ENCODE measurements around the gene METTL9. TPM values are rescaled to one million over a fixed set of nuclear protein-coding genes. Genes with fewer than 3 reads are reported as not detected.

Gene METTL9
- total and polyA plus RNA-seq, 9 of the 15 experiments (the other 6 are each of a cell fraction or from before 2014, with no cell fraction given): 12.2 to 107 (median 79.1) TPM

- no peaks in the 10 kb centered on the region for H3K27me3 ChIP-seq (ENCODE audit: control insufficient read depth in 2 of 2, insufficient read depth in 2 of 2, low read length in 2 of 2)
- FAIRE-seq (no peak), ATAC-seq (no peak), DNase-seq (ENCODE audit: extremely low read depth in 1 of 4, low spot score in 3 of 4) (no peak)
- no peak overlapping the region for H3K4me3 ChIP-seq
- H3K27ac ChIP-seq (ENCODE audit: extremely low read depth, low read depth, low read length): no peak overlapping the region
- intact Hi-C loops (cut with micrococcal nuclease): no loop called here
- no peaks in the 10 kb centered on the region for H4K20me1 ChIP-seq (replicated peaks; ENCODE audit: control insufficient read depth, insufficient read depth, low read length)
- no peak overlapping the region for H3K4me2 ChIP-seq (ENCODE audit: insufficient read depth, low read length)
- in situ Hi-C loops (cut with MboI): no loop called here
- no peak overlapping the region for H3K9ac ChIP-seq (ENCODE audit: insufficient read depth in 1 of 2, low read depth in 2 of 2, low read length in 2 of 2)
- H3K9me1 ChIP-seq (ENCODE audit: control insufficient read depth, insufficient read depth, low read length): no peaks in the 10 kb centered on the region
- CTCF ChIA-PET (ENCODE audit: low intra/inter-chr PET ratio): no interaction called here
- H3K9me3 ChIP-seq (replicated peaks; ENCODE audit: control insufficient read depth, insufficient read depth, low read depth, low read length): peaks cover 2% of the 10 kb centered on the region; the same call in 1 of the 2 replicates
- no peak overlapping the region for H2AFZ ChIP-seq (ENCODE audit: low read depth, low read length)
- no peaks in the 10 kb centered on the region for H3K79me2 ChIP-seq (ENCODE audit: control insufficient read depth, insufficient read depth, low read length)
- WGBS (ENCODE audit: insufficient coverage, low coverage, missing lambda C conversion rate): 93% methylated on average over 5 of the region's 5 CpGs
- TF ChIP-seq NR2C1 (IDR thresholded peaks at IDR 0.05) (no peak), NR2C1 (tag; IDR thresholded peaks at IDR 0.05) (no peak), SRSF3 (IDR thresholded peaks at IDR 0.05; ENCODE audit: insufficient read depth, low read length) (no peak), UBTF (IDR thresholded peaks at IDR 0.05; ENCODE audit: borderline replicate concordance in 1 of 2, low read depth in 2 of 2, low read length in 2 of 2) (no peak), BRD9 (IDR thresholded peaks at IDR 0.05; ENCODE audit: low read depth, partially characterized antibody) (no peak), ZNF445 (CRISPR knock-in tag; IDR thresholded peaks at IDR 0.05; ENCODE audit: low read depth) (no peak), CBX3 (IDR thresholded peaks at IDR 0.05; ENCODE audit: borderline replicate concordance in 1 of 2, low read length in 2 of 2) (no peak), ZNF79 (CRISPR knock-in tag; IDR thresholded peaks at IDR 0.05; ENCODE audit: low read depth) (no peak), STAT6 (CRISPR knock-in tag; IDR thresholded peaks at IDR 0.05) (no peak), ZNF175 (CRISPR knock-in tag; IDR thresholded peaks at IDR 0.05; ENCODE audit: low read depth) (no peak), EGR1 (conservative IDR thresholded peaks at IDR 0.05) (no peak), SNIP1 (IDR thresholded peaks at IDR 0.05; ENCODE audit: low read depth) (no peak), PHTF2 (CRISPR knock-in tag; IDR thresholded peaks at IDR 0.05) (no peak)
- POLR2A ChIA-PET: no interaction called here
- no TSS peak for BruUV-seq (replicated peaks)
- H3K36me3 ChIP-seq (ENCODE audit: control insufficient read depth, insufficient read depth, low read length): peaks cover 49% of the 10 kb centered on the region; the same call in 2 of the 3 replicates
- H3K4me1 ChIP-seq (replicated peaks in 1 of 2; ENCODE audit: control insufficient read depth in 2 of 2, insufficient read depth in 2 of 2, low read length in 2 of 2): 0 out of 5 replicates have a peak, but pooled peaks cover 0 to 3% of the 10 kb centered on the region in 2 experiments
Measured at GRCh38 chr16:21628121-21628726, 28.8 kb downstream of the METTL9 start.

Data from K562 (cell line).